NCI-H146 (cell line): ENCODE measurements around the gene BLM.

Experiments used
- DNase-seq: peaks from one replicate; lab custom pipeline; 2025; lab: John Stamatoyannopoulos, UW

BLM gene

GRCh38 chr15:90691982-90692773 lies 25.0 kb upstream of the BLM start:
- DNase-seq, result no peak

GRCh38 chr15:90694987-90695386 lies 22.2 kb upstream of the BLM start:
- no peak for DNase-seq

GRCh38 chr15:90697175-90697574 lies 20.0 kb upstream of the BLM start:
- no peak for DNase-seq

GRCh38 chr15:90698629-90699028 lies 18.5 kb upstream of the BLM start:
- DNase-seq, result no peak

- no peak for DNase-seq
Measured at GRCh38 chr15:90701048-90701447, 16.1 kb upstream of the BLM start.

GRCh38 chr15:90701880-90702630 lies 15.1 kb upstream of the BLM start:
- no peak for DNase-seq

- DNase-seq, result no peak
Measured at GRCh38 chr15:90703455-90703854, 13.7 kb upstream of the BLM start.

- DNase-seq, result no peak
Measured at GRCh38 chr15:90705212-90705611, 11.9 kb upstream of the BLM start.

- DNase-seq, result peak; percentile 70
Measured at GRCh38 chr15:90706394-90707327, 10.5 kb upstream of the BLM start.

- DNase-seq, result no peak
Measured at GRCh38 chr15:90707489-90707888, 9.7 kb upstream of the BLM start.

- no peak for DNase-seq
Measured at GRCh38 chr15:90708516-90708915, 8.6 kb upstream of the BLM start.

GRCh38 chr15:90709278-90709677 lies 7.9 kb upstream of the BLM start:
- no peak for DNase-seq

- no peak for DNase-seq
Measured at GRCh38 chr15:90710436-90711027, 6.6 kb upstream of the BLM start.

- DNase-seq, result peak; percentile 14
Measured at GRCh38 chr15:90711418-90711824, 5.7 kb upstream of the BLM start.

GRCh38 chr15:90711842-90712241 lies 5.3 kb upstream of the BLM start:
- no peak for DNase-seq

- DNase-seq, result no peak
Measured at GRCh38 chr15:90713081-90713480, 4.1 kb upstream of the BLM start.

GRCh38 chr15:90716317-90716975 lies 700 bp upstream of the BLM start:
- peak; percentile 62 for DNase-seq

- DNase-seq, result no peak
Measured at GRCh38 chr15:90718232-90718631, 1.1 kb downstream of the BLM start.

GRCh38 chr15:90720131-90720530 lies 3.0 kb downstream of the BLM start:
- DNase-seq, result no peak

- no peak for DNase-seq
Measured at GRCh38 chr15:90729261-90729660, 12.1 kb downstream of the BLM start.

GRCh38 chr15:90730290-90730689 lies 13.1 kb downstream of the BLM start:
- no peak for DNase-seq
